CD8-positive, alpha-beta memory T cell (primary cell): ENCODE data around the gene FHAD1. TPM values are rescaled to one million over a fixed set of nuclear protein-coding genes. Genes with fewer than 3 reads are reported as not detected.

Experiments
- CTCF ChIA-PET: fragments of 350-600 bp; sonication (Branson Sonifier 250); formaldehyde crosslinking; loops from one replicate; lab custom pipeline; 2021; ENCODE audit warnings: antibody characterized with exemption; lab: Charles Lee
- POLR2A ChIA-PET: fragments of 350-600 bp; sonication (Branson Sonifier 250); formaldehyde crosslinking; loops from one replicate; lab custom pipeline; 2021; ENCODE audit warnings: antibody characterized with exemption; lab: Charles Lee
- DNase-seq, 5 donors: peaks; one replicate each; pipeline versions ENCODE4 v3.0.0 to v3.0.0-alpha.2; 2020 to 2022; ENCODE audit warnings: mixed read lengths in 1 of 5
- H3K27ac ChIP-seq: one replicate; pipeline ENCODE4 v1.7.0; 2013; ENCODE audit warnings: low read depth, mild to moderate bottlenecking, low read length, moderate library complexity
- H3K27me3 ChIP-seq: 2 replicates; pipeline ENCODE4 v1.7.0; 2013; ENCODE audit warnings: low read length, mild to moderate bottlenecking; ENCODE audit not compliant: insufficient read depth, poor library complexity, severe bottlenecking
- H3K36me3 ChIP-seq: 2 replicates; pipeline ENCODE4 v1.7.0; 2013; ENCODE audit warnings: mild to moderate bottlenecking, low read length, moderate library complexity; ENCODE audit not compliant: insufficient read depth
- H3K4me1 ChIP-seq: 2 replicates; pipeline ENCODE4 v1.7.0; 2013; ENCODE audit warnings: mild to moderate bottlenecking, low read length, moderate library complexity; ENCODE audit not compliant: insufficient read depth
- H3K4me3 ChIP-seq: 2 replicates; pipeline ENCODE4 v1.7.0; 2013; ENCODE audit warnings: mild to moderate bottlenecking, low read length
- H3K9me3 ChIP-seq: 2 replicates; pipeline ENCODE4 v1.7.0; 2013; ENCODE audit warnings: mild to moderate bottlenecking, low read length
- H3K27ac Mint-ChIP-seq, 8 donors: one replicate each; pipeline ENCODE4 v1.8.0; 2020 to 2021; ENCODE audit warnings: mixed read lengths in 8 of 8, mild to moderate bottlenecking in 6 of 8, inconsistent platforms in 3 of 8, moderate library complexity in 3 of 8
- H3K27me3 Mint-ChIP-seq, 2 donors: one replicate each; pipeline ENCODE4 v1.8.0; 2020 to 2021; ENCODE audit warnings: mixed read lengths in 2 of 2, mild to moderate bottlenecking in 1 of 2, moderate library complexity in 1 of 2
- H3K36me3 Mint-ChIP-seq, 3 donors: one replicate each; pipeline ENCODE4 v1.8.0; 2020 to 2021; ENCODE audit warnings: mixed read lengths in 3 of 3, inconsistent platforms in 1 of 3, mild to moderate bottlenecking in 1 of 3
- H3K4me1 Mint-ChIP-seq, 3 donors: one replicate each; pipeline ENCODE4 v1.8.0; 2020 to 2021; ENCODE audit warnings: mixed read lengths in 3 of 3, inconsistent platforms in 1 of 3, mild to moderate bottlenecking in 1 of 3
- H3K4me3 Mint-ChIP-seq, 7 donors: one replicate each; pipeline ENCODE4 v1.8.0; 2020 to 2021; ENCODE audit warnings: mixed read lengths in 7 of 7, mild to moderate bottlenecking in 6 of 7, moderate library complexity in 4 of 7, inconsistent platforms in 2 of 7
- H3K9me3 Mint-ChIP-seq, 5 donors: one replicate each; pipeline ENCODE4 v1.8.0; 2020 to 2022; ENCODE audit warnings: mixed read lengths in 5 of 5, mild to moderate bottlenecking in 3 of 5, moderate library complexity in 2 of 5, inconsistent platforms in 1 of 5
- polyA plus RNA-seq: library from polyadenylated mRNA; unstranded; fragments of 300-500 nt; fragmentation: Illumina TruSeq; gene quantifications from one replicate; pipeline ENCODE4 v1.2.3, GENCODE V29; 2021
- total RNA-seq, 2 experiments: library from RNA; stranded (reverse); gene quantifications; one replicate each; pipeline ENCODE4 v1.2.3, GENCODE V29; 2021

The FHAD1 gene
- total and polyA plus RNA-seq, 3 experiments from 2014 or later = not detected

- H3K36me3 ChIP-seq = no peaks in the 10 kb centered on the region
- Mint-ChIP-seq H3K27ac (no peak overlapping the region), H3K36me3 (peaks cover 0 to 13% (median 0%) of the 10 kb centered on the region in 3 donors), H3K27me3 (peaks cover 24 to 60% of the 10 kb centered on the region in 2 donors), H3K4me1 (peaks cover 12 to 17% (median 15%) of the 10 kb centered on the region in 3 donors), H3K4me3 (no peak overlapping the region), H3K9me3 (peaks cover 3 to 14% (median 5%) of the 10 kb centered on the region in 5 donors)
- H3K27me3 ChIP-seq = peaks cover 7% of the 10 kb centered on the region
- no peaks in the 10 kb centered on the region for H3K4me1 ChIP-seq
- no peak overlapping the region for H3K27ac ChIP-seq
- POLR2A ChIA-PET = no interaction called here
- DNase-seq = no peak
- CTCF ChIA-PET = no interaction called here
- no peaks in the 10 kb centered on the region for H3K9me3 ChIP-seq
- no peak overlapping the region for H3K4me3 ChIP-seq
Observed at GRCh38 chr1:15264769-15265168, 17.7 kb downstream of the FHAD1 start.

DNA sequence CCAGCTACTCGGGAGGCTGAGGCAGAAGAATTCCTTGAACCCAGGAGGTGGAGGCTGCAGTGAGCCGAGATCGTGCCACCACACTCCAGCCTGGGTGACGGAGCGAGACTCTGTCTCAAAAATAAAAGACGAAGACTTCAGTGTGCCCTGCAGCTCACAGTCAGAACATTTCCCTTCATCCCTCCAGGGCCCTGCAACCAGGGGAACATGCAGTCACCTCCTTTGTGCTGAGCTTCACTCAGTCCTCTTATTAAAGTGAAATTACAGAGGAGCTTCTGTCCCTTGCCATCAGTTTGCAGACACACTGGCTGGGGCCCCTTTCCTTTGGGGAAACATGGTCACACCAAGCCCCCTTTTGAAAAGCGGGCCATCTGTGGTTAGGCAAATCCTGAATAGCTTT is 24.2 kb downstream of the FHAD1 start:
- no peaks in the 10 kb centered on the region for H3K4me1 ChIP-seq
- DNase-seq = no peak

GRCh38 chr1:15272009-15272781 is 25.2 kb downstream of the FHAD1 start:
- peak in 1 of 5 donors; percentile 13 for DNase-seq
- H3K36me3 ChIP-seq = no peaks in the 10 kb centered on the region
- no peaks in the 10 kb centered on the region for H3K4me1 ChIP-seq
- peaks cover 9% of the 10 kb centered on the region for H3K27me3 ChIP-seq
- no peak overlapping the region for H3K27ac ChIP-seq
- Mint-ChIP-seq H3K27ac (no peak overlapping the region), H3K36me3 (no peaks in the 10 kb centered on the region), H3K9me3 (no peaks in the 10 kb centered on the region), H3K4me3 (no peak overlapping the region), H3K4me1 (peaks cover 0 to 8% (median 4%) of the 10 kb centered on the region in 3 donors), H3K27me3 (peaks cover 17 to 51% of the 10 kb centered on the region in 2 donors)
- H3K4me3 ChIP-seq = no peak overlapping the region
- ChIA-PET POLR2A (no interaction called here), CTCF (interaction anchor here (1.5 kb wide), 1 partner anchor 144 kb away, joined by 3 read pairs; no protein-coding TSS in a partner anchor)
- H3K9me3 ChIP-seq = no peaks in the 10 kb centered on the region

More for the DNA sequence above, 24.2 kb downstream of the FHAD1 start:
- ChIA-PET CTCF (interaction anchor here (1.5 kb wide), 1 partner anchor 143 kb away, joined by 3 read pairs; no protein-coding TSS in a partner anchor), POLR2A (no interaction called here)
- H3K27me3 ChIP-seq = peaks cover 9% of the 10 kb centered on the region
- peaks cover 0 to 7% (median 0%) of the 10 kb centered on the region in 3 donors for H3K36me3 Mint-ChIP-seq
- no peaks in the 10 kb centered on the region for H3K9me3 ChIP-seq
- no peaks in the 10 kb centered on the region for H3K36me3 ChIP-seq
- H3K27ac Mint-ChIP-seq = no peak overlapping the region
- H3K9me3 Mint-ChIP-seq = peaks cover 0 to 3% (median 2%) of the 10 kb centered on the region in 5 donors
- H3K4me3 Mint-ChIP-seq = no peak overlapping the region
- peaks cover 16 to 53% of the 10 kb centered on the region in 2 donors for H3K27me3 Mint-ChIP-seq
- H3K27ac ChIP-seq = no peak overlapping the region
- peaks cover 0 to 8% (median 4%) of the 10 kb centered on the region in 3 donors for H3K4me1 Mint-ChIP-seq
- no peak overlapping the region for H3K4me3 ChIP-seq

GRCh38 chr1:15272782-15273127 is 25.7 kb downstream of the FHAD1 start:
- POLR2A ChIA-PET = no interaction called here
- peaks cover 17 to 57% of the 10 kb centered on the region in 2 donors for H3K27me3 Mint-ChIP-seq

GRCh38 chr1:15273274-15273673 is 26.3 kb downstream of the FHAD1 start:
- H3K9me3 Mint-ChIP-seq = no peaks in the 10 kb centered on the region
- no peak overlapping the region for H3K4me3 Mint-ChIP-seq
- no peak overlapping the region for H3K4me3 ChIP-seq
- H3K27me3 Mint-ChIP-seq = peaks cover 17 to 62% of the 10 kb centered on the region in 2 donors
- CTCF ChIA-PET = interaction anchor here (1.0 kb wide), 1 partner anchor 144 kb away, joined by 3 read pairs; no protein-coding TSS in a partner anchor
- DNase-seq = no peak
- H3K27ac ChIP-seq = no peak overlapping the region
- H3K9me3 ChIP-seq = no peaks in the 10 kb centered on the region
- H3K27me3 ChIP-seq = peaks cover 9% of the 10 kb centered on the region
- H3K4me1 Mint-ChIP-seq = peaks cover 0 to 8% (median 4%) of the 10 kb centered on the region in 3 donors
- no peak overlapping the region for H3K27ac Mint-ChIP-seq
- no peaks in the 10 kb centered on the region for H3K36me3 Mint-ChIP-seq
- no peaks in the 10 kb centered on the region for H3K4me1 ChIP-seq
- POLR2A ChIA-PET = no interaction called here
- H3K36me3 ChIP-seq = no peaks in the 10 kb centered on the region

More at GRCh38 chr1:15272782-15273127, 25.7 kb downstream of the FHAD1 start:
- H3K27ac ChIP-seq = no peak overlapping the region
- H3K36me3 Mint-ChIP-seq = no peaks in the 10 kb centered on the region
- CTCF ChIA-PET = no interaction called here
- no peak overlapping the region for H3K4me3 Mint-ChIP-seq
- no peak overlapping the region for H3K4me3 ChIP-seq
- H3K27me3 ChIP-seq = peaks cover 9% of the 10 kb centered on the region
- H3K4me1 ChIP-seq = no peaks in the 10 kb centered on the region
- no peak overlapping the region for H3K27ac Mint-ChIP-seq
- no peaks in the 10 kb centered on the region for H3K9me3 Mint-ChIP-seq
- H3K9me3 ChIP-seq = no peaks in the 10 kb centered on the region
- no peaks in the 10 kb centered on the region for H3K36me3 ChIP-seq
- H3K4me1 Mint-ChIP-seq = peaks cover 0 to 8% (median 4%) of the 10 kb centered on the region in 3 donors
- no peak for DNase-seq

GRCh38 chr1:15275921-15276683 is 29.1 kb downstream of the FHAD1 start:
- Mint-ChIP-seq H3K9me3 (no peaks in the 10 kb centered on the region), H3K36me3 (no peaks in the 10 kb centered on the region), H3K4me1 (peaks cover 0 to 8% (median 4%) of the 10 kb centered on the region in 3 donors), H3K27ac (peak overlapping the region in 1 of 8 donors; percentile 50), H3K27me3 (peaks cover 15 to 52% of the 10 kb centered on the region in 2 donors), H3K4me3 (no peak overlapping the region)
- Histone ChIP-seq H3K4me3 (no peak overlapping the region), H3K36me3 (no peaks in the 10 kb centered on the region), H3K4me1 (no peaks in the 10 kb centered on the region), H3K9me3 (no peaks in the 10 kb centered on the region), H3K27me3 (peaks cover 9% of the 10 kb centered on the region), H3K27ac (no peak overlapping the region)
- no peak for DNase-seq
- CTCF ChIA-PET = interaction anchor here (2.5 kb wide), 1 partner anchor 147 kb away, joined by 8 read pairs; no protein-coding TSS in a partner anchor
- POLR2A ChIA-PET = no interaction called here

GRCh38 chr1:15276691-15277446 is 29.8 kb downstream of the FHAD1 start:
- Mint-ChIP-seq H3K36me3 (no peaks in the 10 kb centered on the region), H3K27me3 (peaks cover 13 to 56% of the 10 kb centered on the region in 2 donors), H3K27ac (no peak overlapping the region), H3K4me3 (no peak overlapping the region), H3K4me1 (peaks cover 0 to 8% (median 4%) of the 10 kb centered on the region in 3 donors), H3K9me3 (no peaks in the 10 kb centered on the region)
- no peak overlapping the region for H3K4me3 ChIP-seq
- H3K27ac ChIP-seq = no peak overlapping the region
- no peaks in the 10 kb centered on the region for H3K9me3 ChIP-seq
- CTCF ChIA-PET = interaction anchor here (2.5 kb wide), 1 partner anchor 148 kb away, joined by 8 read pairs; no protein-coding TSS in a partner anchor
- H3K36me3 ChIP-seq = no peaks in the 10 kb centered on the region
- H3K27me3 ChIP-seq = peaks cover 9% of the 10 kb centered on the region
- POLR2A ChIA-PET = no interaction called here
- no peak for DNase-seq
- no peaks in the 10 kb centered on the region for H3K4me1 ChIP-seq
